ENCODE data around the gene CUL7. TPM values are rescaled to one million over a fixed set of nuclear protein-coding genes. Genes with fewer than 3 reads are reported as not detected.

Gene CUL7
- total and polyA plus RNA-seq, 9 of the 15 experiments (the other 6 are each of a cell fraction or from before 2014, with no cell fraction given) = 0.44 to 20.1 (median 8.6) TPM

DNA sequence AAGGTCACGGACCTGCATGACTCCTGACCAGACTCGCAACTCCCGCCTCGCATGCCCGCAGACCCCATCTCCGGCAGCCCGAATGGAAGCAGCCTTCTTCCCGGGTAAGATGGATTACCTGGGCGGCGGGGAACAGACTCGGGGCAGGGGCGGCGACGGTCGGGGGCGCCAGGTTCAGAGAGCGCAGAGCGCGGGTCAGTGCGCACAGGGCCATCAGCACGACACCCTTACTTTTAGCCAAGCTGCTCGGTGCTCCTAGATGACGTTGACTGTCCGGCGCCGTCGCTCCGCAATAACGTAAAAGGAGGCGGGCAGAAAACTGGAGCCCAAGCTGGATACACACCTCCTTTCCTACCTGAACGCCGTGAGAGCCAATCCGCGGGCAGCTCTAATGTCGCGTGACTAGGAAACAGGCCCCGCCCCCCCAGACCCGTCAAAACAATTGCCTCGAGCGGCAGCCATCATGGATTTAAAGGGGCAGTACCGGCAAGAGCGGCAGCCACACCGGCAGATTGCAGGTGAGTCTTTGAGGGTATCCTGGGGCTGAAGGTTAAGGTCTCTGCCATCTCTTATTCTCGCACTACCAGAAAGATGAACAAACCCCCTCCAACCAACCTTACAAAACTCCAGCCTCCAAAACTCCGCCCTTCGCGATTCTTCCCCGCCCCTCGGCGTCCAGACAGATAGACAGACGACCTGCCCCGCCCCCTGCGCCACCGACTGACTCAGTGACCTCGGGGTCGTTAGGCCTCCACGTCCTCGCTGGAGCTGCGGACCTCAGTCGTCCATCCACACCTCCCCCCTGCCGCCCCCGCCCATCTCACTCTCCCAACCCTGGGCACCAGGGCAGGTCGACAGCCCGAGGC lies 5.8 kb upstream of the CUL7 start, which contains the start of the genes KLC4 and MRPL2 (continued):
- TF ChIP-seq NR2C1 (IDR thresholded peaks at IDR 0.05) (peak; percentile 70; the same call in 1 of the 2 replicates), NR2C1 (tag; IDR thresholded peaks at IDR 0.05) (peak; percentile 76), ATF1 (CRISPR knock-in tag; IDR thresholded peaks at IDR 0.05) (peak; percentile 99), ATF1 (tag; IDR thresholded peaks at IDR 0.05) (peak; percentile 100), NFIC (IDR thresholded peaks at IDR 0.05) (no peak), MTA2 (IDR thresholded peaks at IDR 0.05; ENCODE audit: low read depth) (no peak), MEIS2 (IDR thresholded peaks at IDR 0.05; ENCODE audit: partially characterized antibody) (peak; percentile 66), SAP30 (IDR thresholded peaks at IDR 0.05; ENCODE audit: borderline replicate concordance, insufficient read depth, low read depth, low read length, poor library complexity, severe bottlenecking) (peak; percentile 78), NFRKB (IDR thresholded peaks at IDR 0.05; ENCODE audit: low read depth) (0 out of 2 replicates have a peak, but pooled peaks have one; percentile 50), FOXP1 (CRISPR knock-in tag; IDR thresholded peaks at IDR 0.05) (peak; percentile 63; the same call in 1 of the 2 replicates), ESRRB (CRISPR knock-in tag; IDR thresholded peaks at IDR 0.05; ENCODE audit: borderline replicate concordance) (no peak), ZNF282 (CRISPR knock-in tag; IDR thresholded peaks at IDR 0.05) (no peak), MYBL2 (IDR thresholded peaks at IDR 0.05; ENCODE audit: low read depth) (no peak), MYBL2 (CRISPR knock-in tag; IDR thresholded peaks at IDR 0.05; ENCODE audit: borderline replicate concordance) (no peak)
- TF ChIP-seq, protein P1, sequence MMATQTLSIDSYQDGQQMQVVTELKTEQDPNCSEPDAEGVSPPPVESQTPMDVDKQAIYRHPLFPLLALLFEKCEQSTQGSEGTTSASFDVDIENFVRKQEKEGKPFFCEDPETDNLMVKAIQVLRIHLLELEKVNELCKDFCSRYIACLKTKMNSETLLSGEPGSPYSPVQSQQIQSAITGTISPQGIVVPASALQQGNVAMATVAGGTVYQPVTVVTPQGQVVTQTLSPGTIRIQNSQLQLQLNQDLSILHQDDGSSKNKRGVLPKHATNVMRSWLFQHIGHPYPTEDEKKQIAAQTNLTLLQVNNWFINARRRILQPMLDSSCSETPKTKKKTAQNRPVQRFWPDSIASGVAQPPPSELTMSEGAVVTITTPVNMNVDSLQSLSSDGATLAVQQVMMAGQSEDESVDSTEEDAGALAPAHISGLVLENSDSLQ (IDR thresholded peaks at IDR 0.05) = peak; percentile 96
- TF ChIP-seq, protein P2, sequence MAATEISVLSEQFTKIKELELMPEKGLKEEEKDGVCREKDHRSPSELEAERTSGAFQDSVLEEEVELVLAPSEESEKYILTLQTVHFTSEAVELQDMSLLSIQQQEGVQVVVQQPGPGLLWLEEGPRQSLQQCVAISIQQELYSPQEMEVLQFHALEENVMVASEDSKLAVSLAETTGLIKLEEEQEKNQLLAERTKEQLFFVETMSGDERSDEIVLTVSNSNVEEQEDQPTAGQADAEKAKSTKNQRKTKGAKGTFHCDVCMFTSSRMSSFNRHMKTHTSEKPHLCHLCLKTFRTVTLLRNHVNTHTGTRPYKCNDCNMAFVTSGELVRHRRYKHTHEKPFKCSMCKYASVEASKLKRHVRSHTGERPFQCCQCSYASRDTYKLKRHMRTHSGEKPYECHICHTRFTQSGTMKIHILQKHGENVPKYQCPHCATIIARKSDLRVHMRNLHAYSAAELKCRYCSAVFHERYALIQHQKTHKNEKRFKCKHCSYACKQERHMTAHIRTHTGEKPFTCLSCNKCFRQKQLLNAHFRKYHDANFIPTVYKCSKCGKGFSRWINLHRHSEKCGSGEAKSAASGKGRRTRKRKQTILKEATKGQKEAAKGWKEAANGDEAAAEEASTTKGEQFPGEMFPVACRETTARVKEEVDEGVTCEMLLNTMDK (IDR thresholded peaks at IDR 0.05; ENCODE audit: borderline replicate concordance, insufficient read depth, low read depth, low read length, poor library complexity, severe bottlenecking) = no peak
- TF ChIP-seq, protein P3, sequence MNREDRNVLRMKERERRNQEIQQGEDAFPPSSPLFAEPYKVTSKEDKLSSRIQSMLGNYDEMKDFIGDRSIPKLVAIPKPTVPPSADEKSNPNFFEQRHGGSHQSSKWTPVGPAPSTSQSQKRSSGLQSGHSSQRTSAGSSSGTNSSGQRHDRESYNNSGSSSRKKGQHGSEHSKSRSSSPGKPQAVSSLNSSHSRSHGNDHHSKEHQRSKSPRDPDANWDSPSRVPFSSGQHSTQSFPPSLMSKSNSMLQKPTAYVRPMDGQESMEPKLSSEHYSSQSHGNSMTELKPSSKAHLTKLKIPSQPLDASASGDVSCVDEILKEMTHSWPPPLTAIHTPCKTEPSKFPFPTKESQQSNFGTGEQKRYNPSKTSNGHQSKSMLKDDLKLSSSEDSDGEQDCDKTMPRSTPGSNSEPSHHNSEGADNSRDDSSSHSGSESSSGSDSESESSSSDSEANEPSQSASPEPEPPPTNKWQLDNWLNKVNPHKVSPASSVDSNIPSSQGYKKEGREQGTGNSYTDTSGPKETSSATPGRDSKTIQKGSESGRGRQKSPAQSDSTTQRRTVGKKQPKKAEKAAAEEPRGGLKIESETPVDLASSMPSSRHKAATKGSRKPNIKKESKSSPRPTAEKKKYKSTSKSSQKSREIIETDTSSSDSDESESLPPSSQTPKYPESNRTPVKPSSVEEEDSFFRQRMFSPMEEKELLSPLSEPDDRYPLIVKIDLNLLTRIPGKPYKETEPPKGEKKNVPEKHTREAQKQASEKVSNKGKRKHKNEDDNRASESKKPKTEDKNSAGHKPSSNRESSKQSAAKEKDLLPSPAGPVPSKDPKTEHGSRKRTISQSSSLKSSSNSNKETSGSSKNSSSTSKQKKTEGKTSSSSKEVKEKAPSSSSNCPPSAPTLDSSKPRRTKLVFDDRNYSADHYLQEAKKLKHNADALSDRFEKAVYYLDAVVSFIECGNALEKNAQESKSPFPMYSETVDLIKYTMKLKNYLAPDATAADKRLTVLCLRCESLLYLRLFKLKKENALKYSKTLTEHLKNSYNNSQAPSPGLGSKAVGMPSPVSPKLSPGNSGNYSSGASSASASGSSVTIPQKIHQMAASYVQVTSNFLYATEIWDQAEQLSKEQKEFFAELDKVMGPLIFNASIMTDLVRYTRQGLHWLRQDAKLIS (CRISPR knock-in tag; IDR thresholded peaks at IDR 0.05) = 0 out of 2 replicates have a peak, but pooled peaks have one; percentile 76
- TF ChIP-seq, protein P4, sequence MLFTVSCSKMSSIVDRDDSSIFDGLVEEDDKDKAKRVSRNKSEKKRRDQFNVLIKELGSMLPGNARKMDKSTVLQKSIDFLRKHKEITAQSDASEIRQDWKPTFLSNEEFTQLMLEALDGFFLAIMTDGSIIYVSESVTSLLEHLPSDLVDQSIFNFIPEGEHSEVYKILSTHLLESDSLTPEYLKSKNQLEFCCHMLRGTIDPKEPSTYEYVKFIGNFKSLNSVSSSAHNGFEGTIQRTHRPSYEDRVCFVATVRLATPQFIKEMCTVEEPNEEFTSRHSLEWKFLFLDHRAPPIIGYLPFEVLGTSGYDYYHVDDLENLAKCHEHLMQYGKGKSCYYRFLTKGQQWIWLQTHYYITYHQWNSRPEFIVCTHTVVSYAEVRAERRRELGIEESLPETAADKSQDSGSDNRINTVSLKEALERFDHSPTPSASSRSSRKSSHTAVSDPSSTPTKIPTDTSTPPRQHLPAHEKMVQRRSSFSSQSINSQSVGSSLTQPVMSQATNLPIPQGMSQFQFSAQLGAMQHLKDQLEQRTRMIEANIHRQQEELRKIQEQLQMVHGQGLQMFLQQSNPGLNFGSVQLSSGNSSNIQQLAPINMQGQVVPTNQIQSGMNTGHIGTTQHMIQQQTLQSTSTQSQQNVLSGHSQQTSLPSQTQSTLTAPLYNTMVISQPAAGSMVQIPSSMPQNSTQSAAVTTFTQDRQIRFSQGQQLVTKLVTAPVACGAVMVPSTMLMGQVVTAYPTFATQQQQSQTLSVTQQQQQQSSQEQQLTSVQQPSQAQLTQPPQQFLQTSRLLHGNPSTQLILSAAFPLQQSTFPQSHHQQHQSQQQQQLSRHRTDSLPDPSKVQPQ (CRISPR knock-in tag; IDR thresholded peaks at IDR 0.05; ENCODE audit: borderline replicate concordance) = no peak
